MM.1S (cell line): ENCODE measurements around the gene IZUMO3.
"Not testable (repeated sequence)": the region's sequence is repeated elsewhere in the genome, so short reads cannot be mapped to it uniquely, and the experiment has no call there.

Experiments used
- DNase-seq: peaks from one replicate; pipeline ENCODE4 v3.0.0-alpha.2; 2015
- H2AFZ ChIP-seq: fragments of 300-600 bp; sonication (generic); 2 replicates; pipeline ENCODE4 v1.6.0; 2016; ENCODE audit warnings: antibody characterized with exemption, low read length
- H3F3A ChIP-seq: fragments of 300-600 bp; sonication (generic); 2 replicates; pipeline ENCODE4 v1.6.1; 2016; ENCODE audit warnings: mild to moderate bottlenecking, antibody characterized with exemption, low read length, moderate library complexity, mixed read lengths; ENCODE audit not compliant: insufficient read depth
- H3K27ac ChIP-seq: fragments of 300-600 bp; sonication (generic); 2 replicates; pipeline ENCODE4 v1.5.1; 2016; ENCODE audit warnings: mild to moderate bottlenecking, low read length
- H3K27me3 ChIP-seq: fragments of 300-600 bp; sonication (generic); replicated peaks from 2 replicates; pipeline ENCODE4 v1.6.0; 2016; ENCODE audit warnings: low read length; ENCODE audit not compliant: insufficient read depth
- H3K36me3 ChIP-seq: fragments of 300-600 bp; sonication (generic); replicated peaks from 2 replicates; pipeline ENCODE4 v1.6.1; 2016; ENCODE audit warnings: mild to moderate bottlenecking, low read length, mixed read lengths; ENCODE audit not compliant: insufficient read depth
- H3K4me1 ChIP-seq: fragments of 300-600 bp; sonication (generic); 2 replicates; pipeline ENCODE4 v1.6.1; 2016; ENCODE audit warnings: low read length, mixed read lengths
- H3K4me2 ChIP-seq: fragments of 300-600 bp; sonication (generic); 2 replicates; pipeline ENCODE4 v1.6.0; 2016; ENCODE audit warnings: low read depth, low read length
- H3K4me3 ChIP-seq: fragments of 300-600 bp; sonication (generic); 2 replicates; pipeline ENCODE4 v1.5.1; 2016; ENCODE audit warnings: low read length, mixed read lengths
- H3K79me2 ChIP-seq: fragments of 300-600 bp; sonication (generic); 2 replicates; pipeline ENCODE4 v1.6.1; 2016; ENCODE audit warnings: mixed run types, low read length, mixed read lengths
- H3K9ac ChIP-seq: fragments of 300-600 bp; sonication (generic); 2 replicates; pipeline ENCODE4 v1.6.1; 2016; ENCODE audit warnings: low read length, mixed read lengths
- H3K9me2 ChIP-seq: fragments of 300-600 bp; sonication (generic); replicated peaks from 2 replicates; pipeline ENCODE4 v1.6.1; 2016; ENCODE audit warnings: mild to moderate bottlenecking, low read length, mixed read lengths; ENCODE audit not compliant: insufficient read depth
- H3K9me3 ChIP-seq: fragments of 300-600 bp; sonication (generic); replicated peaks from 2 replicates; pipeline ENCODE4 v1.6.1; 2016; ENCODE audit warnings: mild to moderate bottlenecking, low read length, mixed read lengths; ENCODE audit not compliant: insufficient read depth
- H4K20me1 ChIP-seq: fragments of 300-600 bp; sonication (generic); 2 replicates; pipeline ENCODE4 v1.6.1; 2016; ENCODE audit warnings: mild to moderate bottlenecking, low read length, moderate library complexity, mixed read lengths; ENCODE audit not compliant: insufficient read depth
- CTCF ChIP-seq: fragments of 300-600 bp; sonication (generic); IDR thresholded peaks from 2 replicates; pipeline ENCODE4 v1.5.1; 2016; ENCODE audit warnings: antibody characterized with exemption, low read length, mixed read lengths
- EZH2 ChIP-seq: fragments of 300-600 bp; sonication (generic); optimal IDR thresholded peaks from 2 replicates; pipeline ENCODE3; 2017; ENCODE audit warnings: low read depth, mild to moderate bottlenecking, antibody characterized with exemption, low read length, mixed read lengths
- EZH2phosphoT487 ChIP-seq: fragments of 300-600 bp; sonication (generic); IDR thresholded peaks from 2 replicates; pipeline ENCODE4 v1.6.1; 2018; ENCODE audit warnings: antibody characterized with exemption, low read length

The IZUMO3 gene

GRCh38 chr9:24587883-24588282 lies 42.2 kb upstream of the IZUMO3 start:
- Histone ChIP-seq H4K20me1 (no peaks in the 10 kb centered on the region), H3K9me3 (no peaks in the 10 kb centered on the region), H3K9me2 (no peaks in the 10 kb centered on the region), H2AFZ (no peak overlapping the region), H3K4me1 (no peaks in the 10 kb centered on the region), H3K79me2 (no peaks in the 10 kb centered on the region), H3K9ac (no peak overlapping the region), H3K4me2 (no peak overlapping the region), H3F3A (no peaks in the 10 kb centered on the region), H3K27me3 (no peaks in the 10 kb centered on the region), H3K36me3 (no peaks in the 10 kb centered on the region), H3K4me3 (no peak overlapping the region), H3K27ac (no peak overlapping the region)
- DNase-seq, result no peak
- TF ChIP-seq CTCF (no peak), EZH2 (no peak), EZH2phosphoT487 (no peak)

- Histone ChIP-seq H3K9me2 (no peaks in the 10 kb centered on the region), H3K9ac (no peak overlapping the region), H4K20me1 (no peaks in the 10 kb centered on the region), H3K4me1 (no peaks in the 10 kb centered on the region), H3K4me2 (no peak overlapping the region), H2AFZ (no peak overlapping the region), H3K27ac (no peak overlapping the region), H3K9me3 (no peaks in the 10 kb centered on the region), H3F3A (no peaks in the 10 kb centered on the region), H3K4me3 (no peak overlapping the region), H3K27me3 (no peaks in the 10 kb centered on the region), H3K79me2 (no peaks in the 10 kb centered on the region), H3K36me3 (no peaks in the 10 kb centered on the region)
- no peak for DNase-seq
- no peak for TF ChIP-seq EZH2
- no peak for TF ChIP-seq EZH2phosphoT487
- TF ChIP-seq CTCF, result no peak
Measured at GRCh38 chr9:24582146-24583126, 36.7 kb upstream of the IZUMO3 start.

GRCh38 chr9:24580005-24580404 lies 34.3 kb upstream of the IZUMO3 start:
- not testable (repeated sequence) for H3K79me2 ChIP-seq, H3K36me3 ChIP-seq, H3K4me1 ChIP-seq, H3K4me2 ChIP-seq, H3K27me3 ChIP-seq, H4K20me1 ChIP-seq, H3K9me2 ChIP-seq, H3K9ac ChIP-seq, H2AFZ ChIP-seq, DNase-seq, H3K27ac ChIP-seq, H3K4me3 ChIP-seq, H3F3A ChIP-seq, H3K9me3 ChIP-seq

GRCh38 chr9:24572406-24572805 lies 26.7 kb upstream of the IZUMO3 start:
- TF ChIP-seq EZH2 (no peak), CTCF (no peak), EZH2phosphoT487 (no peak)
- no peaks in the 10 kb centered on the region for H4K20me1 ChIP-seq
- no peaks in the 10 kb centered on the region for H3K27me3 ChIP-seq
- H3K4me2 ChIP-seq, result no peak overlapping the region
- no peaks in the 10 kb centered on the region for H3K79me2 ChIP-seq
- DNase-seq, result no peak
- no peak overlapping the region for H3K27ac ChIP-seq
- H3K36me3 ChIP-seq, result no peaks in the 10 kb centered on the region
- no peaks in the 10 kb centered on the region for H3K9me3 ChIP-seq
- no peak overlapping the region for H3K9ac ChIP-seq
- H3K9me2 ChIP-seq, result no peaks in the 10 kb centered on the region
- no peaks in the 10 kb centered on the region for H3F3A ChIP-seq
- no peak overlapping the region for H2AFZ ChIP-seq
- H3K4me3 ChIP-seq, result no peak overlapping the region
- no peaks in the 10 kb centered on the region for H3K4me1 ChIP-seq
